OCI-LY3 (cell line): ENCODE data around the gene ANKRD22.

Source experiments
- EZH2phosphoT487 ChIP-seq: fragments of 200-600 bp; shearing (Covaris generic); IDR thresholded peaks from 2 replicates; pipeline ENCODE4 v1.6.1; 2018; ENCODE audit warnings: antibody characterized with exemption, mixed run types, low read depth
- TF ChIP-seq, protein P1 (sequence below): fragments of 200-600, 300-600 bp; sonication (generic); IDR thresholded peaks from 2 replicates; pipeline ENCODE4 v1.5.1; 2014; ENCODE audit warnings: antibody characterized with exemption, low read length, low read depth

DNA sequence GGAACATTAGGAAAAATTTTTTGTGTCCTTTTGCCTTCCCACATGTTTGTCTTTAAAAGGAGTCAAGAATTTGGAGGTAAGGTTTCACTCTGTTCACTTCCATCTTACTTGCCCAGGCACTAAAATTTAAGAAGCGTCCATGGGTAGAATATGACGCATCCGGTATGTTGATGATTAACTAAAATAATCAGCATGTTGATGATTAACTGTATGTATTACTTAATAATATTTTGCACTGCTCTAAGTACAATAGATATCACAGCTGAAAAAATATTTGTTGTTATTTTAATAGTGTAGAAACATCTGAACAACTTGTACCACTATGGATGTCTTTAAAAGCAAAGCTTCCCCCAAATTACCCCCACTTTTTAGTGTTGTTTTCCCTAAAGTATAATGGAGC lies 11.5 kb downstream of the ANKRD22 start:
- TF ChIP-seq, protein P1, sequence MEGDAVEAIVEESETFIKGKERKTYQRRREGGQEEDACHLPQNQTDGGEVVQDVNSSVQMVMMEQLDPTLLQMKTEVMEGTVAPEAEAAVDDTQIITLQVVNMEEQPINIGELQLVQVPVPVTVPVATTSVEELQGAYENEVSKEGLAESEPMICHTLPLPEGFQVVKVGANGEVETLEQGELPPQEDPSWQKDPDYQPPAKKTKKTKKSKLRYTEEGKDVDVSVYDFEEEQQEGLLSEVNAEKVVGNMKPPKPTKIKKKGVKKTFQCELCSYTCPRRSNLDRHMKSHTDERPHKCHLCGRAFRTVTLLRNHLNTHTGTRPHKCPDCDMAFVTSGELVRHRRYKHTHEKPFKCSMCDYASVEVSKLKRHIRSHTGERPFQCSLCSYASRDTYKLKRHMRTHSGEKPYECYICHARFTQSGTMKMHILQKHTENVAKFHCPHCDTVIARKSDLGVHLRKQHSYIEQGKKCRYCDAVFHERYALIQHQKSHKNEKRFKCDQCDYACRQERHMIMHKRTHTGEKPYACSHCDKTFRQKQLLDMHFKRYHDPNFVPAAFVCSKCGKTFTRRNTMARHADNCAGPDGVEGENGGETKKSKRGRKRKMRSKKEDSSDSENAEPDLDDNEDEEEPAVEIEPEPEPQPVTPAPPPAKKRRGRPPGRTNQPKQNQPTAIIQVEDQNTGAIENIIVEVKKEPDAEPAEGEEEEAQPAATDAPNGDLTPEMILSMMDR = no peak
- no peak for TF ChIP-seq EZH2phosphoT487
